HG03066 (cell line): ENCODE results near the gene MARCHF2.
A peak's percentile ranks its signal among the peaks of the same experiment; 100 is the strongest.
"Not testable (repeated sequence)": the region's sequence is repeated elsewhere in the genome, so short reads cannot be mapped to it uniquely, and the experiment has no call there.

Experiments used
- ATAC-seq: cut with Tn5 transposase; IDR thresholded peaks from one replicate; pipeline ENCODE4 v1.9.1; 2021; ENCODE audit warnings: low read depth; ENCODE audit not compliant: unreplicated experiment

The MARCHF2 gene

DNA sequence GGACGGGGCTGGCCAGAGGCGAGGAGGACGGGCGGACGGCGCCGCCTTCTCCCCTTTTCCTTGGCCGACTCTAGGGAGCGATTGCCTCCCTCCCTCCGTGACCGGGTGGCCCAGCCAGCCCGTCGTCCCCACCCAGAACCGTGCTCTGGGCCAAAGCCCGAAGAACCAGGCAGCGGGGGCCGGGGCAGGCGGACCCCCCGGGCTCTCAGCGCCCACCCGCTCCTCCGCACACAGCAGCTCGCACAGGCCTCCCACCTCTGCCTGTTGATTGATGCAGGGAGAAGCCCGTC, 9.3 kb upstream of the MARCHF2 start:
- ATAC-seq: no peak

DNA sequence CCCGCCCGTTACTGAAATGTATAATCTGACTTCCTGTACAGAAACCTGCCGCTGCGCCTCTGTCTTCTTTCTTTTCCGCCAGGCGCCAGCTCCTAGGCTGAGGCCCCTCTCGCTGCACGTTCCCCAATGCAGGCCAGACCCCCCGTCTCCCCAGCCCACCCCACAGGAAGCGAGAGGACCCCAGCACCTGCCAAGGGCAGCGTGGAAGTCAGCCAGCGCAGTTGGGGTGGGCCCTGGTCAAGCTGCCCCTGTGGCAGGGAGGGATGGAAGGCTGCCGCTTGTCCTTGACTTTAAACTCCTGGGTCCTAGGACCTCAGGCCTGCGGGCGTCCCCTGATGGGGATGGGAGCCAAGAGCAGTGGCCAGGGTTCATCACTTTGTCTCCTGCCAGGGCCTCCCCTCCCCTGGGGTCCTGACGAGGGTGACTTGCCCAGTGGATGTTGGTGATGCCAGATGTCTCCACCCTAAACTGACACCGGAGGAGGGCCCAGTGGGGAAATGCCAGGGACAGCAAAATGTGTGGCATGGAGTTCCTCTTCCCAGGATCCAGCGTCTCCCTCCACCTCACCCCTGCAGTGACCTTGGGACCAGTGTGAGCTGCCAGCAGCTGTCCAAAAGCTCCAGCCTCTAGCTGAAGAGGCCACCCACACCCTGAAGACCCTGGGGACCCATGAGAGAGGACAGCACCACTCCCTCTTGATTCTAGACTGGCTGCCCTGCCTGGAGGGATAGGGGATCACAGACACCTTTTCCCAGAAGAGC, 8.5 kb upstream of the MARCHF2 start:
- no peak for ATAC-seq

DNA sequence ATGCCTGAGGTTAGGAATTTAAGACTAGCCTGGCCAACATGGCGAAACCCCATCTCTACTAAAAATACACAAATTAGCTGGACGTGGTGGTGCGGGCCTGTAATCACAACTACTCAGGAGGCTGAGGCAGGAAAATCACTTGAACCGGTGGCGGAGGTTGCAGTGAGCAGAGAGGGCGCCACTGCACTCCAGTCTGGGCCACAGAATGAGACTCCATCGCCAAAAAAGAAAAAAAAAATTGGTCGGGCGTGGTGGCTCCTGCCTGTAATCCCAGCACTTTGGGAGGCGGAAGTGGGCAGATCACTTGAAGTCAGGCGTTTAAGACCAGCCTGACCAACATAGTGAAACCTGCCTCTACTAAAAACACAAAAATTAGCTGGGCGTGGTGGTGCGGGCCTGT, 2.4 kb upstream of the MARCHF2 start:
- ATAC-seq: not testable (repeated sequence)

DNA sequence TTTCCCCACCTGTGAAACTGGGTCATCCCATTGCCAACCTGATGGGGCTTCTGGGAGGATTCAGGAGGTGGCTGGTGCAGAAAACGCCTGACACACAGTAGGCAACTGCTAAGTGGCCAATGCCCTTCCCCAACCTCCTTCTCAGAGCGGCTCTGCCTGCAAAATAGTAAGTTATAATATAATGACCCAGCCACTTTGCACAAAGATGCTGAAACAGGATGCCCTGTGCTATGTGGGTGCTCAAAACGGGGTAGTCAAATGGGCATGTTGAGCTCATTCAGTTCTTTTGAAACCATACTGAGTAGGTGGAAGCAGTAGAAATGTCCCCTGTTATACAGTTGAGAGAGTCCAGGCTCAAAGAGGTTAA, 507 bp downstream of the MARCHF2 start:
- no peak for ATAC-seq

GRCh38 chr19:8416796-8417195, 3.7 kb downstream of the MARCHF2 start:
- ATAC-seq: no peak

GRCh38 chr19:8421484-8422461, 8.7 kb downstream of the MARCHF2 start:
- ATAC-seq: no peak

GRCh38 chr19:8423817-8424223, 10.7 kb downstream of the MARCHF2 start:
- no peak for ATAC-seq

DNA sequence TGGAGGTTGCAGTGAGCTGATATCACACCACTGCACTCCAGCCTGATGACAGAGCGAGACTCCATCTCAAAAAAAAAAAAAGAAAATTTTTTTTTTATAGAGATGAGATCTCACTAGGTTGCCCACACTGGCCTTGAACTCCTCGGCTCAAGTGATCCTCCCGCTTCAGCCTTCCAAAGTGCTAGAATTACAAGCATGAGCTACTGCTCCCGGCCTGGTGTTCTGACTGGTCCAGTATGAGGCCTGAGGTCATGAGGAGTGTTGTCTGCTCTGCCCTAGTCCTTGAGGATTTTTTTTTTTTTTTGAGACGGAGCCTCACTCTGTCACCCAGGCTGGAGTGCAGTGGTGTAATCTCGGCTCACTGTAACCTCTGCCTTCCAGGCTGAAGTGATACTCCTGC, 12.2 kb downstream of the MARCHF2 start:
- ATAC-seq: not testable (repeated sequence)

DNA sequence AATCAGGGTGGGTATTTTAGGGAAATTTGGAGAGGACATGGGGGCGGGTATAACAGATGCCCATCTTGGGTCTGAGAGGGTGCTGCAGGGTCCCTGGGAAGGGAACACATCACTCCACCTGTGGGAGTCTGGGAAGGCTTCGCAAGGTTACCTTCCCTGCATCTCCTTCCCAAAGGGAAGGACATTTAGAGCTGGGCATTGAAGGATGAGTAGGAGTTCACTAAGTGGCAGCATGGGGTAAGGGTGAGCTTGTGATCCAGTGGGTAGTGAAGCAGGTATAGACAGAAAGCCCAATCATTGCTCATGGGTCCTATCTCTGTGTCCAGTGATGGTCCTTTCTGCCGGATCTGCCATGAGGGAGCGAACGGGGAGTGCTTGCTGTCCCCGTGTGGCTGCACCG, 13.2 kb downstream of the MARCHF2 start:
- ATAC-seq: no peak

GRCh38 chr19:8429044-8429443, 15.9 kb downstream of the MARCHF2 start:
- no peak for ATAC-seq

DNA sequence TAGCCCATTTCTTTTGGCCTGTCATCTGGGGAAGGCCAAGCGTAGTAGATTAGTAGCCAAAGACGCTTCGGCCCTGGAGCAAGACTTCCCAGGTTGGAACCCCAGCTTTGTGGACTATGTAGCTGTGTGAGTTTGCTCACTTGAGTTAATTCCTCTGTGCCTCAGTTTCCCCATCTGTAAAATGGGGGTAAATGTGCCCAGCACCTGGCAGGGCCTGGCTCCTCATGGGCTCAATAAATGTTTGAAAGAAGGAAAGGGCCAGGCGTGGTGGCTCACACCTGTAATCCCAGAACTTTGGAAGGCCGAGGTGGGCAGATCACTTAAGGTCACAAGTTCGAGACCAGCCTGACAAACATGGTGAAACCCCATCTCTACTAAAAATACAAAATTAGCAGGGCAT, 16.7 kb downstream of the MARCHF2 start:
- no peak for ATAC-seq

DNA sequence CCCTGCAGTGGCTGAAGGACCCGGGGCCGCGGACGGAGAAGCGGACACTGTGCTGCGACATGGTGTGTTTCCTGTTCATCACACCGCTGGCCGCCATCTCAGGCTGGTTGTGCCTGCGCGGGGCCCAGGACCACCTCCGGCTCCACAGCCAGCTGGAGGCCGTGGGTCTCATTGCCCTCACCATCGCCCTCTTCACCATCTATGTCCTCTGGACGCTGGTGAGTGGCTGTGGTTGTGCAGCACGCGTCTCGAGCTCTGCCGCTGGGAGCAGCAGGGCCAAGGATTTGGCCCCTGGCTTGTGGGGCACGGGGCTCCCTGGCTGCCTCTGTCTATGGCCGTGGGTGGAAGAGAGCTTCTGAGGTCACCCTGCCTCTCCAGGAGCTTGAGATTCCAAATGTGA, 17.5 kb downstream of the MARCHF2 start:
- ATAC-seq: no peak

GRCh38 chr19:8438236-8438635, 25.1 kb downstream of the MARCHF2 start:
- ATAC-seq: no peak

DNA sequence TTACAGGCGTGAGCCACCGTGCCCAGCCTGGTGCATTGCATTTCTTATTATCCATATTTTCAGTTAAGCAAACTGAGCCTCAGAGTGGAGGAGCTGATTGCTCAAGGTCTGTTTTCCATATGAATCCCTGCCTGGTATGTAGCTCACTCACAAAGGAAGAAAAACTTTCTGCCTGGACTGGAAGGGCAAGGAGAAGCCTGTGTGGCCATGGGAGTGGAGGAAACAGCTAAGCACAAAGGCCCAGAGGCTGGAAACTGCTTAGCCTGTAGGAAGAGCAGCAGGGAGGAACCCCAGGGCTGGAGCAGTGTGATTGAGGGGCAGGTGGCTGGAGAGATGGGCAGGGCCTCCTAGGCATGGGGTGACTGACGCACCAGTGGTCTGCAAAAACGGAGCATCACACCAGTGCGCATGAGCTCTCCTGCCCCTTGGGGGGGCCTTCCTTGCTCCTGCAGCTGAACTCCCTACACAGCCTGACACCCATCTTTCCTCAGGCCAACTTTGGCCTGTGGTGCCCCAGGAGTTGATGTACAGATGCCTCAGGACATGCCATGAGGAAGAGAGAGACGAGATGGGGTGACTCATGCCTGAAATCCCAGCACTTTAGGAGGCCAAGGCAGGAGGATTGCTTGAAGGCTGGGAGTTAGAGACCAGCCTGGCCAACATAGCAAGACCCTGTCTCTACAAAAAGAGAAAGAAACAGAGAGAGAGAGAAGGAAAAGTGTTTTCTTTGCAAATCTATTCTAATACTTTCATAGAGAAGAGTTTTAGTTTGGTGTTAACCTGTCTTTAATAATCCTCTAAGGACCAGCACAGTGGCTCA, 28.8 kb downstream of the MARCHF2 start:
- ATAC-seq: no peak

DNA sequence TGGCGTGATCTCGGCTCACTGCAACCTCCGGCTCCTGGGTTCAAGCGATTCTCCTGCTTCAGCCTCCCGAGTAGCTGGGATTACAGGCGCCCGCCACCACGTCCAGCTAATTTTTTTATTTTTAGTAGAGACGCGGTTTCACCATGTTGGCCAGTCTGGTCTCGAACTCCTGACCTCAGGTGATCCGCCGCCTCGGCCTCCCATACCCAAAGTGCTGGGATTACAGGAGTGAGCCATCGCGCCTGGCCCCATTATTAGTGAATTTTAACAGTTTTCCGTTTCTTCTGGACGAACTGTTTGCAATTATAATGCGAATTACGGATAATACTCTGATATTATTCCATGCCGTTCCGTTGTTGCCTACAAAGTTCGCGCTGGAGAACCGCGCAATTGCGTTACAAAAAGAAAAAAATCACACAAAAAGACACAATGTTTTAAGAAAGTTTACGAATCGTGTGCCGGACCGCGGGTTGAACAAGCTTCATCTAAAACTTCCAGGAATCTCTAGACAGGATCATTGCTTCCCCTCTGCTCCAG, 31.1 kb downstream of the MARCHF2 start:
- ATAC-seq: not testable (repeated sequence)

DNA sequence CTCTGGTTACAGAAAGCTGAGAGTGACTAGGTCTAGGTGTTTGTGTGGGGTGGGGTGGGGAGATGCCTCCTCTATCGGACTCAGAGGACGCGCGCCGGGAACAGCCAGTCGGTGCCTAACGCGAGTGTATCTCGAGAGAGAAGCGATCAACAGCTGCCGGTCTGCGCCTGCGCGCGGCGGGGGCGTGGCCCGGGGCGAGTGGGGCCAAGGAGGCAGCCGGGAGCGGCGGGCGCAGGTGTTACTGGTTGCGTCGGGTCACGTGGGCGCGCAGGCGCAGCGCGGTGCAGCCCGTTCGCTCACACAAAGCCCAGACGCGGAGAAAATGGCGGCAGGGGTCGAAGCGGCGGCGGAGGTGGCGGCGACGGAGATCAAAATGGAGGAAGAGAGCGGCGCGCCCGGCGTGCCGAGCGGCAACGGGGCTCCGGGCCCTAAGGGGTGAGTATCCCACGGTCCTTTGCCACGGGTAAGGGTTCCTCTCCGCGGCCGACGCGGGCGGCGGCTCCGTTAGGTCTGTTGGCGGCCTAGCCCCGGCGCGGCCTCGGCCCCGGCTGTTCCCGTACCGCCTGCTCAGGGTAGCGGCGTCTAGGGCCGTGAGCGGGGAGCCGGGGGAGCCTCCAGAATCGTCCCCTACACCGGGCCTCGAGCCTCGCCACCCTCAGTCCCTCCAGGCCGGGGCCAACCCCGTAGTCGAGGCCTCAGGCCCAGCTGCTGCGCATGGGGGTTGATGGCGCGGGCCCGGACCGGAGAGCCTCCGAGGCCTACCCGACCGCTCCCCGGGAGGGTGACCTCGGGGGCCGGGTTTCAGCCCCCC, 31.8 kb downstream of the MARCHF2 start, which contains the start of gene HNRNPM:
TSS of gene HNRNPM (plus strand) at position 299 of the 811 bp plus-strand sequence. CDS start at position 323, 24 bp downstream.
- ATAC-seq: peak; percentile 86

- ATAC-seq: peak; percentile 38
These were observed 32.4 kb downstream of the MARCHF2 start for GRCh38 chr19:8445488-8446001.

DNA sequence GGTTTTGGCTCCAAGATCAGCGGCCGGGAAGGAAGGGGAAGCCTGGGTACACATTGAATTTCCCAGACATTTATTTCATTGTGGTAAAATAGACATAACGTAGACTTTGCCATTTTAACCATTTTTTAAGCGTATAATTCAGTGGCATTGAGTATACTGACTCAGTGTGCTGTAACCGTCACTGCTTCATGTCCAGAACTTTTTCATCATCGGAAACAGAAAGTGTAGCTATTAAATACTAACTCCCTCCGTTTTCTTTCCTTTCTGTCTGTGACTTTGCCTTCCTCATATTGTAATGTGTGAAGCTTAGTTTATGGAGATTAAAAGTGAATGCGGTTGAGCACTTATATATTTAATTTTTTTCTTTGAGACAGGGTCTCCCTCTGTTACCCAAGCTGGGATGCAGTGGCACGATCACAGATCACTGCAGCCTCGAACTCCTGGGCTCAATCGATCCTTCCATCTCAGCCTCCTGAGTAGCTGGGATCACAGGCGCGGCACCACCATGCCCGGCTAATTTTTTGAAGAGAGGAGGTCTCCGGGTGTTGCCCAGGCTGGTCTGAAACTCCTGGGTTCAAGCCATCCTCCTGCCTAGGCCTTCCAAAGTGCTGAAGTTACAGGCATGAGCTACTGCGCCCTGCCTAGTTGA, 33.1 kb downstream of the MARCHF2 start:
- no peak for ATAC-seq

- no peak for ATAC-seq
These were observed 36.7 kb downstream of the MARCHF2 start for GRCh38 chr19:8449830-8450229.
